Dermis microvascular lymphatic vessel endothelial cell (primary cell): ENCODE data around the gene TOM1. TPM values are rescaled to one million over a fixed set of nuclear protein-coding genes. Genes with fewer than 3 reads are reported as not detected.

ENCODE experiments used
- DNase-seq, 2 donors: peaks; one replicate each; pipeline versions ENCODE4 v3.0.0 to v3.0.0-alpha.2; 2010; ENCODE audit warnings: low read depth in 2 of 2
- total RNA-seq: library from RNA; depleted of rRNA; stranded (reverse); fragments of >200 nt; gene quantifications from 2 replicates; pipeline ENCODE4 v1.2.1, GENCODE V29; 2014

TOM1 gene
- total RNA-seq = 16.6 and 38.9 TPM in 2 replicates

DNA sequence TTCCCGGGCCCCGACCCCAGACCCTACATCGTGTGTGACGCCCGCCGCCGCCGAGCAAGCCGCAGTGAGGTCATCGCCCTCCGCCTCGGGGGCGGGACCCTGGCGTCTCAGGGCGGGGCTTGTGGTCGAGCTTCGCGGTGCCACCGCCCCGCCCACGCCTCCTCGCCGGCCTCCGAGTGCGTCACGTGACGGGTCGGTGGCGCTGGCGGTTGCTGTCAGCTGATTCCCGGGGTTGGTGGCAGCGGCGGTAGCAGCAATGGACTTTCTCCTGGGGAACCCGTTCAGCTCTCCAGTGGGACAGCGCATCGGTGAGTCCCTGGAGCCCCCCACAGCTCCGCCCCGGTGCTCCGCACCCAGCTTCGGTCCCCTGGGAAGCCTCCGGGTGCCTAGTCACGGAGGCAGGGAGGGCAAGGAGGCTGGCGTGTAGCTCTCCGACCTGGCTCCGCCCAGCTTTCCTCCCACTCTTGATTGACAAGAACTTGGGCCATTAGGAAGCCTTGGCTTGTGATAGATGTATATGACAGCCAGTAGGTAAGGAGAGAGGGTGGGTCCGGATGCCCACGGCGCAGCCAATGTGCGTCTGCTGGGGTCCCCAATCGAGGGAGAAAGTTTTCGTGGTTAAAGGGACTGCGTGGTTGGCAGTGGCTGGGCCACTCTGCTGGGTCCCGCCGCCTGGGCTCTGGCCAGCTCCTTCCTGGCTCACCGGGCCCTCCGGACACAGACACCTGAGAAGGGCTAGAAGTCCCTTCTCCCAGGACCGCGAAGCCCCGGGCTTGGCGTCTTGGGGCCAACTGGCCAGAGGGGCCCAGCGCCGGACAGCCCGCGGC lies at the start of gene TOM1:
TOM1 (plus strand) TSS at position 222 of the 827 bp plus-strand sequence; CDS start at position 257, 35 bp downstream.
- peak; percentile 100 for DNase-seq

DNA sequence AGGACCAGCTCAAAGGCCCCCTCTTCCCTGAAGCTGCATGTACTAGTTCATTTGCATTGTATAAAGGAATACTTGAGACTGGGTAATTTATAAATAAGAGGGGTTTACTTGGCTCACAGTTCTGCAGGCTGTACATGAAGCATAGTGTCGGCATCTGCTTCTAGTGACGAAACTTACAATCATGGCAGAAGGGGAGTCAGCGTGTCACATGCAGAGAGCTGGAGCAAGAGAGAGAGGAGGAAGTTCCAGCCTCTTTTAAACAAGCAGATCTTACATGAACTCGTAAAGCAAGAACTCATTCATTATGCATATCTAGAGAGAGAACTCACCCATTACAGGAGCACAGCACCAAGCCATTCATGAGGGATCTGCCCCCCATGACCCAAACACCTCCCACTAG lies 49.5 kb upstream of the TOM1 start:
- no peak for DNase-seq

- DNase-seq = no peak
These were observed 45.7 kb upstream of the TOM1 start for GRCh38 chr22:35253946-35254345.

DNA sequence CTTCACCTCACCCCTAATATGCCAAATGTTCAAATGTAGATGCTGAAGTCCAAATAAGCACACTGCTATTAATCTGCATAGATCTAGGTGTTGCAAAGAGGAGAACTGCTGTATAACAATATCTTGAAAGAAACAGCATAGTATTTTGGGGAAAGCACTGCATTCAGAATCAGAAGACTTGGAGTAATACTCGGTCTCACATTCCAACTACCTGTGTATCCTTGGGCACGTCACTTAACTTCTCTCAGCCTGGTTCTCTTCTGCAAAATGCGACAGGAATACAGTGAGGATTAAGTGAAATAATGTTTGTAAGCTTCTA lies 42.7 kb upstream of the TOM1 start:
- no peak for DNase-seq

DNA sequence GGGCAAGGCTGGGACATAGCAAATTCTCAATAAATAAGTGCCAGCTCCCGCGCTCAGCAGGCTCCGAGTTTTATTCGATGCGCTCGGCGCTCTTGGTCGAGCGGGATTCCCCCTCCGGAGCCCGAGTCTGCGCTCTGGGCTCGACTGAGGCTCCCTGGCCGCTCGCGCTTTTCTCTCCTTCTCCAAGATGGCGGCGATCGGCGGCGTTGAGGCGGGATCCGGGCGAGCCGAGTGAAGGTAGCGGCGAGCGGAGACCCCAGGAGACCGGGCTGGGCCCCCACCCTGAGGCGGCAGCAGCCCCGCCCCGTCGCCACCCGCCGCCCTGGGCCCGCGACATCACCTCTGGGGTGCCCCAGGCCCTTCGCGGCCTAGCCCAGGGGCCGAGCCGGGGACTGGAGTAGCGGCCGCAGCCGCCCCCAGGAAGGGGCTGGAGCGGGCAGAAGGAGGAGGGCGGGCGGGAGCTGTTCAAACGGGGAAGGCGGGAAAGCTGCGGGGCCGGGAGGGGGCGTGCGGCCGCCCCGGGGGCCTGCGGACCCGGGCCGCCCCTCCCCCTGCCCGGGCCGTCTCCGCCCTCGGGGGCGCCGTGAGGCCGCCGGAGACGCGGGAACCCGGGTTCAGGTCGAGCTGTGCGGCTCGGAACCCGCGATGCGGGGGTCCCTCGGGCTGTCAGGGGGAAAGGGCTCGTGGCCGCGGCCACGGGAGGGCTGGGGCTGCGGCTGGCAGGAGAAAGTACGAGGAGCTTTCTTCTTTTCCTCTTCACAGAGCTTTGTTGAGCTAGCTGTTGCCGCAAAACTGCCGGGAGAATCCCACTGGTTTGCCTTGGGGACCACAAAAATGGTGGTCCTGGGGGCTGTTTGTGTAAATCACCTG lies 42.1 kb upstream of the TOM1 start, which contains the start of gene HMGXB4:
HMGXB4 (plus strand) TSS at position 173 of the 870 bp plus-strand sequence. CDS start 4,898 bp downstream, outside the sequence.
- DNase-seq = peak; percentile 82 to 92

- DNase-seq = peak in 1 of 2 donors; percentile 63
These were observed 41.3 kb upstream of the TOM1 start for GRCh38 chr22:35258191-35258988.

- no peak for DNase-seq
These were observed 34.7 kb upstream of the TOM1 start for GRCh38 chr22:35264986-35265385.

DNA sequence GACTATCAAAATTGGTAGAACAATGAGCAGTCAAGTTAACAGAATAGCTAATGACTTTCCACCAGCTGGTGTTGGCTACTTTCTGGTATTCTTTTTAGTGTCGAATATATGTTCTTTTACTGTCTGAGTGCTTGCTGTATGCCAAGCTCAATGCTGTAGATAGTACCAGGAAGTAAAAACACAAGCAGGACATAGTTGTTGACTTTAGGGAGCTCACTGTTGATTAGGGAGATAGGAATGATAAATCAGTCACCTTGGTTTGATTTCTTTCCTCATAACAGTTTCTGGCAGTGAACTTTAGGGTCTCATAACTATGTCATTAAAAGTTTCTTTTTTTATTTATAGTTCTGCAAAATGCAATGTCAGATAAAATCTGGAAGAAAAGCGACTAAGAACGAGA lies 33.4 kb upstream of the TOM1 start:
- no peak for DNase-seq

DNA sequence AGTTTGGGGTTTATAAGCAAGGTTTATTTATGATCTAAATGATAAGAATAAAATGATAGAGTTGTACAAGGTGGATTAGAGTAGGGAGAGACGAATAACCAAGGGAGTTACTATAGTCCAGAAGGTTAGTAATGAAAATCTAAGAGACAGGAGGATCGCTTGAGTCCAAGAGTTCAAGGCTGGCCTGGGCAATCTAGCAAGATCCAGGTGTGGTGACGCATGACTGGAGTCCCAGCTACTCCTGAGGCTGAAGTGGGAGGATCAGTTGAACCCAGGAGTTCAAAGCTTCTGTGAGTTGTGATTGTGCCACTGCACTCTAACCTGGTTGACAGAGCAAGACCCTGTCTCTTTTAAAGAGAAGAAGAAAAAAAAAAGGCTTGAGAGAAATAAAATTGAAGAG lies 30.1 kb upstream of the TOM1 start:
- no peak for DNase-seq

DNA sequence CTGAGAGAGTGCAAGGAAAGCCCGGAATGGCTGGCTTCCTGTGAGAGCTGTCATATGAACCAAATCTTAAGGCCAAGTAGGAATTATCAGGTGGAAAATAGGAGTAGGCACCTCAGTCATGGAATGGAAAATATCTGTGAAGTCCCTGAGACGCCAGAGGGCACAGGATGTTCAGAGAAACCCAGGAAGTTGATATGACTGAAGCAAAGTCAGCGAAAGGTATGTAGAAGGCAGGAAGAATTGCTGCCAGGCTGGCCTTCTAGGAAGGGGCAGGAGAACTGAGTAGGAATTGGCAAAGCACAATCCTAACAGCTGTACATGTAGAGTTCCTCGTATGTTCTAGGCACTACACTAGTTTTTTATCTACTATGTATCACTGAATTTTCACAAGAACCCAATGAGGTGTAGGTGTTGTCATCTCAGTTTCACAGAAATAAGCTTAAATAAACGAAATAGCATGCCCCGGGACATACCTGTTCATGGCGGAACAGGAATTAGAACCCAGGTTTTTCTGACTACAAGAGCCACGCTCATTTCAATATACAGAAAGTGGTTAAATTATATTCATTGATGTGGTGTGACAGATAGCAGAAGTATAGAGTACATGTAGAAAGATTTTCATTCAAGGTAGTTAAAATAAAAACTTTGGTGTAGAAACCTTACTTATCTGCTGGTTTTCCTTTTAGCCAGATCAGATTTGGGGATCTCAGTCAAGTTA lies 25.4 kb upstream of the TOM1 start:
- peak in 1 of 2 donors; percentile 5 for DNase-seq

GRCh38 chr22:35275580-35275979 lies 24.1 kb upstream of the TOM1 start:
- no peak for DNase-seq

DNA sequence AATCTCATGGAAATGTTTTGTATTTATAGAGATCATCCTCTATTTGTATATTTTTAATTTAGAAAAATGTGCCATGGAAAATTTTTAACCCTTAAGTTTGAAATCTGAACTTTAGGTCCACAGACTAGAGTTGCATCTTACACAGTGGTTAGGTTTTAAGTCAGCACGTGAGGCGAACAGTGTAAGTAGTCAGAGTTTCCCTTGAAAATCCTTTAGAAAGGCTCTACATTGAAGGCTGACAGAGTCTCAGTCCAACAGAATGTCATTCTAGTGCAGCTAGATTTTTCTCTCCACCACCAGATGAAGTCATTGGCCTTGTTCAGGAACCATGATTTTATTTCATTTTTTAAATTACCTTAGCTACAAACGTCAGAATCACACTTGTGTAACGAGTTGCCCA lies 23.7 kb upstream of the TOM1 start:
- DNase-seq = no peak

- DNase-seq = no peak
These were observed 11.6 kb upstream of the TOM1 start for GRCh38 chr22:35288116-35288515.

GRCh38 chr22:35292786-35293185 lies 6.9 kb upstream of the TOM1 start:
- DNase-seq = no peak

DNA sequence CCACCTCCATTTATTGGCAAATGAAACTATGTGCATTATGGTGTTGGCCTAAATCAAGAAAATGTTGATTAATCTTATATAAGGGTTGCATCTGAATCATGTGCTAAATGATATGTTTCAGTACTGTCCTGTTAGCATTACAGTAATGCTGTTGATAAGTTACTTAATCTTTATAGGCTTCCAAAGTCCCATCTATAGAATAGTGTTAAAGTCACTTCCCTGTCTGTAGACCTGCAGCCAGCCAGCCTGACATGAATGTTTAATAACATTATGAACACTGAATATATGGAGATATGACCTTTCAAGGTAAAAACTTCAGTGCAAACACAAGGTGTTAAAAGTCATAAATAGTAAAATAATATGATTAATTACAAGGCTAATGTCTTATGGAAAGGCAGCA lies 3.6 kb upstream of the TOM1 start:
- DNase-seq = no peak

GRCh38 chr22:35299217-35299672 lies 449 bp upstream of the TOM1 start:
- peak in 1 of 2 donors; percentile 17 for DNase-seq

GRCh38 chr22:35301372-35301874 lies 1.7 kb downstream of the TOM1 start:
- no peak for DNase-seq

DNA sequence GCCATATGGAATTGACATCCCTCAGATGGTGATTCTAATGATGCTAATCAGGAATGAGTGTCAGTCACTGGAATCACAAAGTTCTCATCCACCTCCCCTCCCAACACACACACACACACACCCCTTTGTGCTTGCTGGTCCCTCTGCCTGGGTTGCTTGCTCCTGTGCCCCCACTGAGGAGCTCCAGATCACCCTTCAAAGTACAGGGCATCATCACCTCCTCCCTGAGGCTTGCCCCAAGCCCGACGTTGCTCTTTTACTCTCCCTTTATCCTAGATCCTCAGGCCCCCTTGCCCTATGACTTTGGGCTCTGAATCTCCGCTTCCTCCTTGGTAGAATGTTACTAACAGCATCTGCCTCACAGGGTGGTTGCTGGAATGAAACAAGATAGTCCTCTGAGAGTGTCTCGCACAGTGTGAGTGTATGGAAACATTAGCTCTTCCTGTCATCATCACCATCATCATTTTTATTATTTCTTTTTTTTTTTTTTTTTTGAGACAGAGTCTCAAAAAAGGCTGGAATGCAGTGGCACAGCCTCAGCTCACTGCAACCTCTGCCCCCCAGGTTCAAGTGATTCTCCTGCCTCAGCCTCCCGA lies 3.4 kb downstream of the TOM1 start:
- DNase-seq = no peak

DNA sequence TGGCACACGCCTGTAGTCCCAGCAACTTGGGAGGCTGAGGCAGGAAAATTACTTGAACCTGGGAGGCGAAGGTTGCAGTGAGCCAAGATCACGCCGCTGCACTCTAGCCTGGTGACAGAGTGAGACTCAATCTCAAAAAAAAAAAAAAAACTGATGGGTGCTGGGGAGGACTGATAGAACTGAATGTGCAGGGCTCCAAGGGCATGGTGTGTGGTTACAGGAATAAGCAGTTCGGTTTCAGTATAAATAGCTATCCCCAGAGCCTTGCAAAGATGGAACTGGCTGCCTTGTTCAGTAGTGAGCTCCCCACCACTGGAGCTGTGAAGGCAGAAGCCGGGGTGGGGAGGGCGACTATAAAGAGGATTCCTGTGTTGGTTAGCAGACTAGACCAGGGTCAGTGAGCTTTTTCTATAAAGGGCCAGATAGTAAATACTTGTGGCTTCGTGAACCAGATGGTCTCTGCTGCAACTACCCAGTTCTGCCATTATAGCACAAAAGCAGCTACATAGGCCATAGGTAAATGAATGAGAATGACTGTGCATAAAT lies 5.9 kb downstream of the TOM1 start:
- DNase-seq = no peak

- peak; percentile 55 to 85 for DNase-seq
These were observed 6.8 kb downstream of the TOM1 start for GRCh38 chr22:35306350-35306967.
